ENCODE data around the gene GPR180.

- TF ChIP-seq POLR2A (IDR thresholded peaks at IDR 0.05): no peak
- TF ChIP-seq, protein P1, sequence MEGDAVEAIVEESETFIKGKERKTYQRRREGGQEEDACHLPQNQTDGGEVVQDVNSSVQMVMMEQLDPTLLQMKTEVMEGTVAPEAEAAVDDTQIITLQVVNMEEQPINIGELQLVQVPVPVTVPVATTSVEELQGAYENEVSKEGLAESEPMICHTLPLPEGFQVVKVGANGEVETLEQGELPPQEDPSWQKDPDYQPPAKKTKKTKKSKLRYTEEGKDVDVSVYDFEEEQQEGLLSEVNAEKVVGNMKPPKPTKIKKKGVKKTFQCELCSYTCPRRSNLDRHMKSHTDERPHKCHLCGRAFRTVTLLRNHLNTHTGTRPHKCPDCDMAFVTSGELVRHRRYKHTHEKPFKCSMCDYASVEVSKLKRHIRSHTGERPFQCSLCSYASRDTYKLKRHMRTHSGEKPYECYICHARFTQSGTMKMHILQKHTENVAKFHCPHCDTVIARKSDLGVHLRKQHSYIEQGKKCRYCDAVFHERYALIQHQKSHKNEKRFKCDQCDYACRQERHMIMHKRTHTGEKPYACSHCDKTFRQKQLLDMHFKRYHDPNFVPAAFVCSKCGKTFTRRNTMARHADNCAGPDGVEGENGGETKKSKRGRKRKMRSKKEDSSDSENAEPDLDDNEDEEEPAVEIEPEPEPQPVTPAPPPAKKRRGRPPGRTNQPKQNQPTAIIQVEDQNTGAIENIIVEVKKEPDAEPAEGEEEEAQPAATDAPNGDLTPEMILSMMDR (IDR thresholded peaks at IDR 0.05): no peak
These were observed 21.7 kb downstream of the GPR180 start for GRCh38 chr13:94623316-94623715.

Data from uterus (tissue), 2 donors.